AG08395 (cell line): ENCODE data around the gene PDE9A.
A peak's percentile ranks its signal among the peaks of the same experiment; 100 is the strongest.

Experiments used
- DNase-seq: peaks from one replicate; pipeline ENCODE4 v3.0.0; 2012; ENCODE audit warnings: mixed read lengths, low spot score

PDE9A gene

GRCh38 chr21:42642219-42642745, 11.1 kb upstream of the PDE9A start:
- DNase-seq, result no peak

GRCh38 chr21:42644223-42645208, 8.9 kb upstream of the PDE9A start:
- DNase-seq, result peak; percentile 17

GRCh38 chr21:42645211-42646075, 8.0 kb upstream of the PDE9A start:
- DNase-seq, result no peak

- DNase-seq, result no peak
These were observed 7.2 kb upstream of the PDE9A start for GRCh38 chr21:42646076-42646825.

- DNase-seq, result no peak
These were observed 6.6 kb upstream of the PDE9A start for GRCh38 chr21:42646836-42647235.

GRCh38 chr21:42648606-42649005, 4.8 kb upstream of the PDE9A start:
- no peak for DNase-seq

- no peak for DNase-seq
These were observed 4.0 kb upstream of the PDE9A start for GRCh38 chr21:42649122-42650032.

GRCh38 chr21:42650033-42650370, 3.4 kb upstream of the PDE9A start:
- DNase-seq, result no peak

GRCh38 chr21:42650441-42651421, 2.7 kb upstream of the PDE9A start:
- no peak for DNase-seq

GRCh38 chr21:42651515-42652401, 1.7 kb upstream of the PDE9A start:
- DNase-seq, result no peak

GRCh38 chr21:42652527-42653230, 742 bp upstream of the PDE9A start:
- peak; percentile 38 for DNase-seq

- no peak for DNase-seq
These were observed 925 bp downstream of the PDE9A start for GRCh38 chr21:42654179-42654912.

GRCh38 chr21:42654913-42655795, 1.7 kb downstream of the PDE9A start:
- DNase-seq, result no peak

- DNase-seq, result no peak
These were observed 2.7 kb downstream of the PDE9A start for GRCh38 chr21:42655796-42656770.

GRCh38 chr21:42656872-42657271, 3.5 kb downstream of the PDE9A start:
- DNase-seq, result no peak
